OCI-LY3 (cell line): ENCODE data around the gene FAM13A.

Experiments
- EZH2phosphoT487 ChIP-seq: fragments of 200-600 bp; shearing (Covaris generic); IDR thresholded peaks from 2 replicates; pipeline ENCODE4 v1.6.1; 2018; ENCODE audit warnings: antibody characterized with exemption, mixed run types, low read depth
- TF ChIP-seq, protein P1 (sequence below): fragments of 200-600, 300-600 bp; sonication (generic); IDR thresholded peaks from 2 replicates; pipeline ENCODE4 v1.5.1; 2014; ENCODE audit warnings: antibody characterized with exemption, low read length, low read depth

DNA sequence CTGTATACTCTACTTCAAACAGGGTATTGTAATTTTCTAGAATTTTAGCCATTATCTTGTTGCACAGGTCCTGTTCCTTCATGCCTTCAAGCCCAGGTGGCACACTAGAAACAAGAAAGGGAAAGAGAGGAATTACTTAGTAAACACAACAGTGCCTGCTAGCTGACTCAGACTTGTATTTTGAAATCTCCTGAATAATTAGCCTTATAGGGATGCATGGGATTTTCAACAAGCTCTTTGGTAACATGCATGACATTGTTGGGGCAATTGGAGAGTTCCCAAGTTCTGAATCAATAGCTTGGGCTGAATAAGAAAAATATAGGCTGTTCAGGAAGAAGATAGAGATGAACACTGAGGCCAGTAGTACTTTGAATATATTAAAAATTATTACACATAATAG is 118.8 kb downstream of the FAM13A start:
- TF ChIP-seq, protein P1, sequence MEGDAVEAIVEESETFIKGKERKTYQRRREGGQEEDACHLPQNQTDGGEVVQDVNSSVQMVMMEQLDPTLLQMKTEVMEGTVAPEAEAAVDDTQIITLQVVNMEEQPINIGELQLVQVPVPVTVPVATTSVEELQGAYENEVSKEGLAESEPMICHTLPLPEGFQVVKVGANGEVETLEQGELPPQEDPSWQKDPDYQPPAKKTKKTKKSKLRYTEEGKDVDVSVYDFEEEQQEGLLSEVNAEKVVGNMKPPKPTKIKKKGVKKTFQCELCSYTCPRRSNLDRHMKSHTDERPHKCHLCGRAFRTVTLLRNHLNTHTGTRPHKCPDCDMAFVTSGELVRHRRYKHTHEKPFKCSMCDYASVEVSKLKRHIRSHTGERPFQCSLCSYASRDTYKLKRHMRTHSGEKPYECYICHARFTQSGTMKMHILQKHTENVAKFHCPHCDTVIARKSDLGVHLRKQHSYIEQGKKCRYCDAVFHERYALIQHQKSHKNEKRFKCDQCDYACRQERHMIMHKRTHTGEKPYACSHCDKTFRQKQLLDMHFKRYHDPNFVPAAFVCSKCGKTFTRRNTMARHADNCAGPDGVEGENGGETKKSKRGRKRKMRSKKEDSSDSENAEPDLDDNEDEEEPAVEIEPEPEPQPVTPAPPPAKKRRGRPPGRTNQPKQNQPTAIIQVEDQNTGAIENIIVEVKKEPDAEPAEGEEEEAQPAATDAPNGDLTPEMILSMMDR: no peak
- no peak for TF ChIP-seq EZH2phosphoT487
